HT1080 (cell line): ENCODE measurements around the gene TMEM74B. TPM values are rescaled to one million over a fixed set of nuclear protein-coding genes. Genes with fewer than 3 reads are reported as not detected.
"Not testable (repeated sequence)": the region's sequence is repeated elsewhere in the genome, so short reads cannot be mapped to it uniquely, and the experiment has no call there.

Experiments used
- DNase-seq: peaks from one replicate; pipeline ENCODE4 v3.0.0-alpha.2; 2015; ENCODE audit warnings: low read depth
- polyA plus RNA-seq, 2 experiments: library from polyadenylated mRNA; depleted of rRNA; stranded (reverse); fragments of >200 nt; gene quantifications; 2 replicates each; pipeline ENCODE4 v1.2.3, GENCODE V29; 2015
- total RNA-seq: library from RNA; depleted of rRNA; stranded (reverse); fragments of >200 nt; shearing (Covaris generic); gene quantifications from 2 replicates; pipeline ENCODE4 v1.2.3, GENCODE V29; 2014; rRNA removed

Gene TMEM74B
- total RNA-seq = 0.29 and 0.50 TPM in 2 replicates
- 1.6 and 3.8 TPM in 2 replicates for polyA plus RNA-seq (2015; cell fraction: cytosol; rRNA removed)
- 21.3 and 22.7 TPM in 2 replicates for polyA plus RNA-seq (2015; cell fraction: nucleus; rRNA removed)

- DNase-seq = no peak
These were observed at the start of gene TMEM74B for GRCh38 chr20:1184638-1185315. Gene TMEM74B (minus strand): TSS chr20:1184981. CDS start chr20:1183801, 1,180 bp downstream.

GRCh38 chr20:1232286-1233111 lies 47.7 kb upstream of the TMEM74B start:
- DNase-seq = no peak

GRCh38 chr20:1229541-1229940 lies 44.8 kb upstream of the TMEM74B start:
- DNase-seq = no peak

- peak; percentile 43 for DNase-seq
These were observed 41.2 kb upstream of the TMEM74B start, which contains the start of gene RAD21L1 for GRCh38 chr20:1225783-1226654. Gene RAD21L1 (plus strand): TSS chr20:1226044. CDS start chr20:1228454, 2,410 bp downstream.

GRCh38 chr20:1225263-1225782 lies 40.5 kb upstream of the TMEM74B start:
- DNase-seq = peak; percentile 11

- no peak for DNase-seq
These were observed 39.6 kb upstream of the TMEM74B start for GRCh38 chr20:1224205-1224890.

GRCh38 chr20:1222750-1223149 lies 38.0 kb upstream of the TMEM74B start:
- not testable (repeated sequence) for DNase-seq

GRCh38 chr20:1216527-1217427 lies 32.0 kb upstream of the TMEM74B start:
- DNase-seq = not testable (repeated sequence)

- no peak for DNase-seq
These were observed 30.8 kb upstream of the TMEM74B start for GRCh38 chr20:1215386-1216170.

- no peak for DNase-seq
These were observed 30.1 kb upstream of the TMEM74B start for GRCh38 chr20:1214838-1215261.

- peak; percentile 58 for DNase-seq
These were observed 28.0 kb upstream of the TMEM74B start for GRCh38 chr20:1212607-1213396.

- DNase-seq = no peak
These were observed 27.2 kb upstream of the TMEM74B start for GRCh38 chr20:1212023-1212422.

GRCh38 chr20:1210501-1210900 lies 25.7 kb upstream of the TMEM74B start:
- no peak for DNase-seq

- DNase-seq = peak; percentile 24
These were observed 24.9 kb upstream of the TMEM74B start for GRCh38 chr20:1209447-1210387.

- DNase-seq = no peak
These were observed 22.6 kb upstream of the TMEM74B start for GRCh38 chr20:1207293-1207878.
